Ramos (cell line): Measurements from ENCODE around the gene PRKG1.

Experiments
- in situ Hi-C: fragments of 300-500 bp; cut with MboI; formaldehyde crosslinking; loops from one replicate; pipeline ENCODE4 v1.14.3; 2022; ENCODE audit warnings: low sequenced_read_pairs; ENCODE audit not compliant: unreplicated experiment

The PRKG1 gene

DNA sequence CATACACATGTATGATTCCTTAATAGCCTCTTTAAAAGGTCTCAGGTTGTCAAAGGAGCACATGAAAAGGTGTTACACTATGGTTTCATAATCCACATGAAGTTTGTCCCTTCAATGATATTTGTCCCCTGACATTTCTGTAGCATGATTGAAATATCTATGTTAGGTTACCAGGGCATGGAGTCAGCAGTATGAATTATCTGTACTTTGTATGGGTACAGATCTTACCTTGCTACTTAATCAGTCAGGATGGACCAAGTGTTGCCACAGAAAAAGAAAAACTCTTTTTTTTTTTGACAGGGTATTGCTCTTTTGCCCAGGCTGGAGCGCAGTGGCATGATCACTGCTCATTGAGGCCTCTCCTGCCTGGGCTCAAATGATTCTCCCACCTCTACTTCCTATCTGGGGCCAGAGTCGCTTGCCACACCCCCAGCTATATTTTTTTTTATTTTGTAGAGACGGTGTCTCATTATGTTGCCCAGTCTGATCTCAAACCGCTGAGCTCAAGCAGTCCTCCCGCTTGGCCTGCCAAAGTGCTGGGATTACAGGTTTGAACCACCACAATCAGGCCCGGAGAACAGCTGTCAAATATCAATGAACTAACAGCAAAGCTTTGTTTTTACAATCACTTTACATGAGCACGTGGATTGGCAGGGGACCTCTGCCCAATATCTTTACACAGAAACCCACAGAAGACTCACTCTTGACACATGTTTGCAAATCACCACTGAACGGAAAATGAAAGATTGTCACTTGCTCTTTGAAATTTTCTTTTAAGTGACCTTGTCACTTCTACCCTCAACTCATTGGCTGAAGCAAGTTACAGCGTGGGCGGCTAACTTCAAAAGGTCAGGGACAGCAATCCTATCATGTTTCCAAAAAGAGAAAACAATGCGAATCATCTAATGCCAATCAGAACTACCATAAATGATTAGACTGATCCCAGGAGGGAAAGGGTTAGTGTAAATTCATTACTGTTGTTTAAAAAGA is 140.2 kb downstream of the PRKG1 start:
- in situ Hi-C loops: no loop called here

DNA sequence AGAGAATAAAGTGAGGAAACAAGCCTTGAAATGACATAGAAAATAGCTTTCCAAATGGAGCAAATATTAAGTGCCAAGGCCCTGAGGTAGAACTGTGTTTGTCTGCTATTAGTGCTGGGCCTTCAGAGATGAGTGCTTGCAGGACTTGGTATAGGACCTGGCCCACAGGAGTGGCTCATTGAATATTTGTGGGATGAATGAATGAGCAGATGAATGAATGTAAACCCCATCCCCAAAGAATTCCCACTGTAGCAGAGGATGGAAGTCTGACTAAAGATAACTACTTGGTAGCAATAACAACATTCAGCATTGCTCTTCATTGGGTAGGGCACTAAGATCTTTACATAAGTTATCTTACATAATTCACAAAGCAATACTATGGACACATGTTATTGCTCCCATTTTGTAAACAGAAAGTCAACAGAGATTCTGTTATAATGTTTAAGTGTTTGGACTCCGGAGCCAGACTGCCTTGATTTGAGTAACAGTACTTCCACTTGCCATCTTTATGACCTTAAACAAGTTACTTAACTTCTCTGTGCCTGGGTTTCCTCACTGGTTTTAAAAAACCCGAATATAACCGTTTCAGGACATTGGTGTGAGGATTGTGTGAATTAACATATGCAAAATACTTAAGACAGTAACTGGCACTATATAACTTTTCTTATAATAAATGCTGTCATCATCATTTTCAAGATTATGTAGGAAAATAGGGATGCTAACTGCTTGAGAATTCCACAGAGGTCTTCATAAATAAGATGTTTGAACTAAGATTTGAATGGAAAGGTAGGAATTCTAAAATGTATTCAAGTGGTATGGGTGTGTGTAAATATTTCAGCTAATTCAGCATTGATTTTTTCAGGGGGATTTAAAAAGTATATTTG is 141.9 kb downstream of the PRKG1 start:
- in situ Hi-C loops: no loop called here

- in situ Hi-C loops: no loop called here
These were observed 143.2 kb downstream of the PRKG1 start for GRCh38 chr10:51217505-51217904.

- in situ Hi-C loops: no loop called here
These were observed 150.4 kb downstream of the PRKG1 start for GRCh38 chr10:51224671-51225161.

DNA sequence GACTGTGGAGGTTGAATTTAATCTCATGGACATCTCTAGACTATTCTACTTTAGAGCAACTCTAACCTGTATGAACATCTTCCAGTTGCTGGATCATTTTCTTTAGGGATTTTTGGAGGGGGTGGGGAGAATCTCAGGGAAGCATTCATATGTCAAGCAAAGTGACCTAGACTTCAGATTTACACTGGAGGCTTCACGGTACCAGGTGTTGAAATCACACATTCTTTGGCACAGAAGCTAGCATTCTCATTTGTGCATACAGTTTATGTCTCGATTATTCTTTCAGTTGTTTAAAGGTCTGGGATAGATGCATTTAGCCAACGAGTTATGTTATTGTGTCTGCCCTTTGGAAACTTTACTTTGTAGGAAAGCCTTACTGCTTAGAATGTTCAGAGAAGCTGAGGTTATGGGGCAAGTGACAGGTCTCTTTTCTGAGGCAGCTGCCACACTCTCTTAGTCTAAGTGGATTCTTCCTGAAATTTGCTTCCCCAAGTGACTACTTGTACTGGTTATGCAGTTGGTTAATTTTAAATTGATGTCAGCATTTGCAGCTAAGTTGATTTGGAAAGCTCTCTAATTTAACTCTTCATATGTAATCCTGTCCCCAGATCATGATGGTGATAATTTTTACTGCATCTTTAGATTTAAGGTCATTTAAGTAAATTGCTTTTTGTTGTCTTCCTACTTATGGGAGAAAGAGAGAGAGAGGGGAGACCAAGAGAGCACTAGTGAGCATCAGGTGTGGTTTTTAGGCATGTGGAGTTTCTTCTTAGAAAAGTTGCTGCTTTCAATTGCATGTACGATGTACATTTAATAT is 153.8 kb downstream of the PRKG1 start:
- in situ Hi-C loops: no loop called here

- in situ Hi-C loops: no loop called here
These were observed 154.4 kb downstream of the PRKG1 start for GRCh38 chr10:51228714-51229100.

DNA sequence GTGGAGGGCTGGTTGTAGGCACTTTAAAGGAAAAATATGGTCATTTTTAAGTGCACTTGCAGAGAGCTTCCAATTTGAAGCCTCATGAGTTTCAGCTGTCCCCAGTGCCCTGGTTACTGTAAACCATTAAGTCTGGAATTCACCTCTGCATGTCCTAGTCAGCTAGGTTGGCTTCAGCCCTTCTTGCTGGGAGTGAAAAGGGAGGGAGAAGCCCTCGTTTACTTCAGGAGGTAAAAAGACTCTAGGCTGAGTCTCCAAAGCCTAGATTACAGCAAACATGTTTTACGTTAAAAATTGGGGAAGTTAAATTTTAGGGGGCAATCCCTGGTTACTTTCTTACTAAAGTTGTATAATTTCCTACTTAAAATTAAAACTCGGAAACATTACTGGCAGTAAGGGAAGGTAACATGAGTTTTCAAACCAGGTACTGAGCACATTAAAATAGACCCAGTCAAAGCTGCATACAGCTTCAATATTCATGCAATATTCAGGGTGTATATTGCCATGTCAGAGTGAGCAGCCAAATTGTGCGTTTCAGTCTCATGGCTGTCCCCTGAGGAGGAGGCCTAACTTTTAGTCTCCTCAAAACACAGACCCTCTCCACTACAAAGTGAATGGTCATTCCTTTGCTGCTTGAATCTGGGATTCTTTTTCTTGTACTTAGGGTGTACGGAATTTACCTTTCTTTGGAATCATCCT is 156.7 kb downstream of the PRKG1 start:
- in situ Hi-C loops: no loop called here

GRCh38 chr10:51231754-51232153 is 157.5 kb downstream of the PRKG1 start:
- in situ Hi-C loops: no loop called here

- in situ Hi-C loops: no loop called here
These were observed 159.2 kb downstream of the PRKG1 start for GRCh38 chr10:51233337-51234100.

DNA sequence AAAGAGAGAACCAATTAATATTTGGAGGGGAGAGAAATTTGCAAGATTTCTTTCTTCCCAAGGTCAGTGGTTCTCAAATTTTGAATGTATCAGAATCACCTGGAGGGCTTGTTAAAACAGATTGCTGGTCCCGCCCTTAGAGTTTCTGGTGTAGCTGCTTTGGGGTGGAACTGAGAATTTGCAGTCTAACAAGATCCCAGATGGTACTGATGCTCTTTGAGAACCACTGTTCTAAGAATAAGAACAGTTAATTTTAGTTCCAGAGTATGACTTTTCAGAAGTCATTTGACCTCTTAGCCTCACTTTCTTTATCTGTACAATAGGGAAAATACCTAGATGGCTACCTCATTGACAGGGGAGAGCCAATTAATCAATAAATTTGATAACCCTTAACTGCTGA is 161.6 kb downstream of the PRKG1 start:
- in situ Hi-C loops: no loop called here

- in situ Hi-C loops: no loop called here
These were observed 164.7 kb downstream of the PRKG1 start for GRCh38 chr10:51239006-51239405.

DNA sequence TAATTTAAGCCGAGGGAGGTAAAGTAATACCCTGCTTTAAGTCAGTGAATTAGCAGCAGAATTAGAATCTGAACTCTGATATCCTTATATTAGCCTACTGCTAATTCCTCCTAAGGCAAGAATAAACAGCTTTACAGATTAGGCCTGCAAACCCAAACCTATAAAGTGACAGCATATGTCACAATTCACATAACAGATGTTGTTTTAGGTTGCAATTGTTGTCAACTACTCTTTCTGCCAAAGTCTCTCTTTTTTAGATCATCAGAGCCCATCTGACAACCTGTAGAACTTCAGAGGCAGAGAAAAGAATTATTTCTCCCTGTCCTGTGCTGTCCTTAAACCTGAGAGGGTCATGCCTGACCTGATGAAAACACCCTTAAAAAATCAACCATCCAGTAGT is 167.2 kb downstream of the PRKG1 start:
- in situ Hi-C loops: no loop called here

- in situ Hi-C loops: no loop called here
These were observed 168.1 kb downstream of the PRKG1 start for GRCh38 chr10:51242393-51242792.

- in situ Hi-C loops: no loop called here
These were observed 170.0 kb downstream of the PRKG1 start for GRCh38 chr10:51244309-51244708.

DNA sequence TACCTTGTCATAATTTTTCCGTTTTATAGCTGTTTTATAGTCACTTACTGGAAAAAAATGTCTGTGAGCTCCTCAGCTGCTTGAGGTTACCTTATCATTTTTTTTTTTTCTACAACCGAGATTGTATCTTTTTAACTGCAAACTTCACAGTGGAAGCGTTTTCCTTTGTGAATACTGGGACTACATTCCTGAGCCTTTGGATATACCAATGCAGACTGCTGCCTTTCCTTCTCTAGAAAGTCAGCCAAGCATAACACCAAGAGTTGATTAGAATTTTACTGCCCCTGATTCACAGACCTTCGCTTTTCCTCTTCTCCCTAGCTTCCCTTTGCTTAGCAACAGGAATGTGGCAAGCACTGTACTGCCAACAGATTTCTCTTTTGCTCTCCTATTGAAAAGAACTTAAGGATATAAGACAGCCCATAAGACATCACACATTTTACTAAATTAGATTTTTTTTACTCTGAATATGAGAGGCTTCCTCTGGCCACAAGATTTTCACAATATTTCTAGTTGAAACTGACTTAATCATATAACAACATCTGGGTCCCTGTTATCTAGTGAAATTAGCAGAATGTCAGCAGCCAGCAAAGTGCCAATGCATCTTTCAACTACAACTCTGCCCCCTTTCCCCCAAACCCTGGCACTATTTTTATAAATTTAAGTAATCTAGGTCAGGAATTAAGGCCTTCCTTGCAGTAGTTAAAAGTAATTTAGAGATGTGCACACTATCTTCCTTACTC is 170.6 kb downstream of the PRKG1 start:
- in situ Hi-C loops: no loop called here

- in situ Hi-C loops: no loop called here
These were observed 171.9 kb downstream of the PRKG1 start for GRCh38 chr10:51246156-51246555.

DNA sequence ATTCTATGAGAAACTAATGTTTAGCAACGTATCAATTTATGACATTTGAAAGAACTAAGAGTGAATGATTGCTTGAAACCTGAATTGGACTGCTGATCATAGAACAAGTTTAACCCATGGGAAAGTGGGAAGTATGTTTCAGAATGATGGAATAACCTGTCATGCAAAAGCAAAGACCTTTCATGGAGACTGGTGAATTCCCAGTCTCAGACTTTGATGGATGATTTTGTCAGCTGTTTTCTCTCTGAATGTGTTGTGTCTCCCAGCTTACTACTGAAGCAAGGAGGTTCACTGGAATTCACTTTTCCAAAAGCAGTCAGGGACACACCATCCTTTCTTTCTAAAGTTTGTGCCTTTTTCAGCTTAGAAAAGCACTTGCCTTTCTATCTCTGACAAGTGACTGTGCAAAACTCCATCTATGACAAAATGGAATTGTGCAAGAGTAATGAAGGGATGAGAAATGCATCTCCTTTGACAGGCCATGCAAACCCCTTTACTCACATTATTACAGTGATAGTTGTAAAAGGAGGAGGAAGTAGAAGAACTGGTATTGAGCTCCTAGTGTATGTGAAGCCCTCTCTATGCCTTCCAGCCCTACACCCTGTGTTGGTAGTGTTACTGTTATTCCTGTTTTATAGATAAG is 176.1 kb downstream of the PRKG1 start:
- in situ Hi-C loops: no loop called here

GRCh38 chr10:51251110-51251509 is 176.8 kb downstream of the PRKG1 start:
- in situ Hi-C loops: no loop called here
